Stimulated activated naive CD4-positive, alpha-beta T cell treated with Interleukin-2 at 50 U/mL for 16 hours (primary cell): ENCODE data around the gene HECTD3.
A peak's percentile ranks its signal among the peaks of the same experiment; 100 is the strongest.
"Not testable (repeated sequence)": the region's sequence is repeated elsewhere in the genome, so short reads cannot be mapped to it uniquely, and the experiment has no call there.

ENCODE experiments used
- DNase-seq: peaks from one replicate; lab custom pipeline; 2025; lab: John Stamatoyannopoulos, UW

HECTD3 gene

GRCh38 chr1:45014321-45015028 lies 3.4 kb upstream of the HECTD3 start:
- DNase-seq, result peak; percentile 72

GRCh38 chr1:45013551-45014209 lies 2.6 kb upstream of the HECTD3 start:
- DNase-seq, result no peak

DNA sequence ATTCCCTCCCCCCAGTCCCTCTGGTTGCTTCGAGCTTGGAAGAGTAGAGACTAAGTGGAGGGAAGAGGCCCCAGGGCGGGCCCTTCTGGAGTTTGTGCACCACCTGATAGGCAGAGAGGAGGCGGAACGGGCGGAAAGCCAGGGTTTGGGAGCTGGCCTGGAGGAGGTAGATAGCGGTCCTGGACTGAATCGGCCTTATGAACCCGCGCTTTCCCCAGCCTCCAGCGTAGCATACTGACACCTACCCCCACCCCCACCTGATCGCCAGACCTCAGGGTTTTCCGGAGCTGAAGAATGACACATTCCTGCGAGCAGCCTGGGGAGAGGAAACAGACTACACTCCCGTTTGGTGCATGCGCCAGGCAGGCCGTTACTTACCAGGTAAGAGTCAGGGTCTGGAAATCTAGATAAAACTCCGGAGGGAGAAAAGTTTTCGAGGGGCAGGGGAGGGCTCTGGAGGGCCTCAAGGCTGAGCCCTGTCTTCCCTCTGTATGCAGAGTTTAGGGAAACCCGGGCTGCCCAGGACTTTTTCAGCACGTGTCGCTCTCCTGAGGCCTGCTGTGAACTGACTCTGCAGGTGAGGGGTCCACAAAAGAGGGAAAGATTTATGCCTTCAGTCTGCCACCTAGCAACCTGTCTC lies 1.6 kb upstream of the HECTD3 start:
- peak; percentile 30 for DNase-seq

- peak; percentile 89 for DNase-seq
These were observed 914 bp upstream of the HECTD3 start, which contains the start of gene UROD for GRCh38 chr1:45011837-45012638. Gene UROD (plus strand): TSS chr1:45012254. CDS start chr1:45012266, 12 bp downstream.

DNA sequence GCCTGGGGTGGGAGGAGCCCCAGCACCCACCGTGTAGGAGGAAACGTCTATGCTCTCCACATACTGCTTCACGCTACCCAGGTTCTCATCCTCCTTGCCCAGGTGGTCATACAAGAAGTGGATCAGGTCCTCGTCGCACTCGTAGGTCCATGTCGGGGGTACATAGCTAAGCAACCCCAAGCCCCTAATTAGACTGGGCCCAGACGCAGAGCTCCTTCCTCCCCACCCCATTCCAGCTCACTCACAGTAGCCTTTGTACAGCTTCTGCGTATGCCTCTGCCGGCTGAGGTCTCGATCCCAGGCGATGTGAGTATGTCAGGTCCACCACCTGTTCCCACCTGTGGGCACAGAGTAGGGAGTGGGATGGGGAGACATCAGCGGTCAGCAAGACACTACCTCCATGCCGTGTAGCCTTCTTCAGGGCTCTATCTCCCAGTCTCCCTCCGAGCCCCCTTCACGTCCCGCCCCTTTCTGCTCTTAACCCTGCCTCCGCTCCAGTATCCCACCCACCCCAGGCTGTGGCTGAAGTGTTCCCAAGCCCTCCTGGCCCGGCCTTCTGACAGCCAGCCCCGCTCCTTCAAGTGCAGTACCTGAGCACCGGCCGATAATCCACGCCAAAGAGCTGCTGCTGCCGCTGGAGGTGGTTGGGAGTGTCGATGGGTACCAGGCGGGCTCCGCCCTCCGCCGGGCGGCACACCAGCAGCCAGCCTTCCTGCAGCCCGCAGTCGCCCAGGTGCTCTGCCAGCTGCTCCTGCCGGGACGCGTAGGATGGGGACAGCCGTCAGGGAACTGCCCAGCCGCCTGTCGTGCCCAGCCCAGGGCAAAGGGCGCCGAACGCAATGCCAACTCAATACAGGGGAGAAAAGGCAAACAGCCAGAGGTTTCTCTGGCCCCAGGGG lies 919 bp downstream of the HECTD3 start:
- DNase-seq, result peak; percentile 19

- no peak for DNase-seq
These were observed 1.7 kb downstream of the HECTD3 start for GRCh38 chr1:45009296-45009865.

DNA sequence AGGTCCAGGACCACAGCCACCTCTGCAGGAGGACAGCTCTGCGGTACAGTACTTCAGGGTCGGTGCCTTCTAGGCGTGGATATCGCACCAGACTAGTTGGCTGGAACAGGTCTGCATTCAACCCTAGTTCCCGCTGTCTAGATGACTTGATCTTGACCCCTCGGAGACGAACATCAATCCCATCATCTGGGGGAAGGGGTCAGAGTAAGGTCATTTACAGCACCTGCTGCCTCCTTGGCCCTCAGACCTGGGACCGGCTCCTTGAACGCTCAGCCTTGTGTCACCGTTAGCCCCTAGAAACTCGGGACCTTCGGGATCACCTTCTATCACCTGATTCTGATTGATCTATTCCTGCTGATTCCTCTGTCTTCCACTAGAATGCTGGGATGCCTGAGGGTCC lies 2.6 kb downstream of the HECTD3 start:
- DNase-seq, result no peak

DNA sequence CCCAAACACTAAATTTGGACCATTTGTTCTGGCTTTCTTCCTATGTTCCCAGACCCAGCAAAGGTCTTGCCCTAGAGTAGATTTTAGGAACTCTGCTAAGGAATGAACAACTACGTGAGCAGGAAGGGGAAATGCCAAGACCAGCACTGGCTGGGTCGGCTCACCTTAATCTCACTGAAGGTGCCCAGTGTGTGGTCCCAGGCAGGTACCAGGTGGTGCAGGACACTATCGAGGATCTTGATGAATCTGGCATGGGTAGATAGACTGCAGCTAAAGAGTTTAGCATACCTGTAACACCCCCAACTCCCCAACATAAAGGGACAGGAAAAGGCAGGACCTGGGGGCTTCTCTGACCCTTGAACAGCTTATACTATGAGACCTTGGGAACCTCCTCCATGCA lies 3.0 kb downstream of the HECTD3 start:
- DNase-seq, result no peak

- DNase-seq, result no peak
These were observed 3.8 kb downstream of the HECTD3 start for GRCh38 chr1:45007311-45007710.

- no peak for DNase-seq
These were observed 5.4 kb downstream of the HECTD3 start for GRCh38 chr1:45005761-45006160.

- DNase-seq, result no peak
These were observed 6.7 kb downstream of the HECTD3 start for GRCh38 chr1:45004281-45004920.

GRCh38 chr1:45003741-45004140 lies 7.4 kb downstream of the HECTD3 start:
- no peak for DNase-seq

DNA sequence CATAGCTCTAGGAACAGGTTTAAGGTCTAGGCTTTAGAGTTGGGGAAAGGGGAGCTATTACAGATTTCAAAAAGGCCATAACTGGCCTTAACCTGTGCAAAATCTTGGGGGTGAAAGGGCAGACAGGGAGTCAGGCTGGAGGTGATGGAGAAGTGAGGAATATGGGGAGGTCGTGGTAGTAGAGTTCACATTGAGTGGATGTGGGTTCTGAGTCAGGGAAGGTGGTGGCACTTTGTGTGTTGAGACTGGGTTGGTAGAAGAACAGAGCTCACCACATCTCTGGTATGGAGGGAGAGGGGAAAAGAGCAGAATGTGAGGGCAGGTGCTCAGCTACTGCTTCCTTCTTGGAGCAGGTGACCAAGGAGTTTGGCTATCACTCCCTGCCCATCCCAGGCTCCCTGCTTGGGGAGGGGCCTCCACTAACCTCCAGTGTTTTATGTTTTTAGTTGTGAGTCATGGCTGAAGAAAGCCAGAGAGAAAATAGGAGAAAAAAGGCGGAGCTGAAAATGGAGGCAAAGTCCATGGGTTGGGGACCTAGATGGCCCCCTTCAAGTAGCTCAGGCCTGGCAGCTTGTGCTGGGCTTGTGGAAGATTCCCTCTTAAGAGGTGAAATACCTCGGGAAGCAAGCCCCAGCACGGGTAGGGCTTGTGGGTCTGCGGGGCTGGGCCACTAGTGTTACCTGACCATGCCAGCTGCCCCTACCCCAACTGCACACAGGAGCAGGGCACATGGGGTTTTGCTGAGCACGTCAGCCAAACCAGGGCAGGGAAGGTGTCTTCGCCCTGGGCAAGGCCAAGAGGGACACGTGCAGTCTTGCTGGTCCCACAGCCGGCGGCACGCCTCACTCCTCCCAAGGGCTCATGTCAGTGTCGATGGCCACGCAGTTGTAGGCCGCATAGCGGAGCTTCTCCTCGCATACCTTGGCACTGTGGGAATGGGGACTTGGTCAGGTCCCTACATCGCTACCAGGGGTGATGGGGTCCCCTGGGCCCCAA lies 8.2 kb downstream of the HECTD3 start:
- DNase-seq, result no peak

DNA sequence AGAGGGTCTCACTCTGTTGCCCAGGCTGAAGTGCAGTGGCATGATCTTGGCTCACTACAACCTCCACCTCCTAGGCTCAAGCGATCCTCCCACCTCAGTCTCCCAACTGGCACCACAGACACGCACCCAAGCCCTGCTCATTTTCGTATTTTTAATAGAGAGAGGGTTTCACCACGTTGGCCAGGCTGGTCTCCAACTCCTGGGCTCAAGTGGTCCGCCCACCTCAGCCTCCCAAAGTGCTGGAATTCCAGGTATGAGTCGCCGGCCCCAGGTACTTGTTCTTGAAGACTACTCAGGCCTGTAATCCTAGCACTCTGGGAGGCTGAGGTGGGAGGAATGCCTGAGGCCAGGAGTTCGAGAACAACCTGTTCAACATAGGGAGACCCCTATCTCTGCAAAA lies 9.5 kb downstream of the HECTD3 start:
- not testable (repeated sequence) for DNase-seq

- DNase-seq, result no peak
These were observed 10.1 kb downstream of the HECTD3 start for GRCh38 chr1:45001011-45001481.

GRCh38 chr1:44999232-44999631 lies 11.9 kb downstream of the HECTD3 start:
- DNase-seq, result no peak

DNA sequence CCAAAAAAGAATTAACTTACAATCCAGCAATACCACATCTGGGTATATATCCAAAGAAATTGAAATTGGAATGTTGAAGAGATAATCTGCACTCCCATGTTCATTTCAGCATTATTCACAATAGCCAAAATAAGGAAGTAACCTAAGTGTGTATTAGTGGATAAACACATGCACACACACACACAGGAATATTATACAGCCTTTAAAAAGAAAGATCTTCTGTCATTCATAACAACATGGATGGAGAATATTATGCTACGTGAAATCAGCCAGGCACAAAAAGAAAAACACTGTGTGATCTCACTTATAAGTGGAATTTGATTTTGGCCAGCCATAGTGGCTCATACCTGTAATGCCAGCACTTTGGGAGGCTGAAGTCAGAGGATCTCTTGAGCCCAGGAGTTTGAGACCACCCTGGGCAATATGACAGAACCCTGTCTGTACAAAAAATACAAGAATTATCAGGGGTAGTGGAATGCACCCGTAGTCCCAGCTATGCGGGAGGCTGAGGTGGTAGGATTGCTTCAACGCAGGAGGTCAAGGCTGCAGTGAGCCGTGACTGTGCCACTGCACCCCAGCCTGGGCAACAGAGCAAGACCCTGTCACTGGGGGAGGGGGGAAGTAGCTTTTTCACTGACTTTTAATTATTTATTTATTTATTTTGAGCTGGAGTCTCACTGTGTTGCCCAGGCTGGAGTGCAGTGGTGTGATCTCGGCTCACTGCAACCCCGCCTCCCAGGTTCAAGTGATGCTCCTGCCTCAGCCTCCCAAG lies 15.5 kb downstream of the HECTD3 start:
- no peak for DNase-seq

- no peak for DNase-seq
These were observed 16.7 kb downstream of the HECTD3 start for GRCh38 chr1:44994309-44994898.
